Measurements from ENCODE around the gene UBR3. TPM values are rescaled to one million over a fixed set of nuclear protein-coding genes. Genes with fewer than 3 reads are reported as not detected.

Gene UBR3
- total and polyA plus RNA-seq, 2 experiments from 2014 or later, result 10.7 to 28.0 TPM

DNA sequence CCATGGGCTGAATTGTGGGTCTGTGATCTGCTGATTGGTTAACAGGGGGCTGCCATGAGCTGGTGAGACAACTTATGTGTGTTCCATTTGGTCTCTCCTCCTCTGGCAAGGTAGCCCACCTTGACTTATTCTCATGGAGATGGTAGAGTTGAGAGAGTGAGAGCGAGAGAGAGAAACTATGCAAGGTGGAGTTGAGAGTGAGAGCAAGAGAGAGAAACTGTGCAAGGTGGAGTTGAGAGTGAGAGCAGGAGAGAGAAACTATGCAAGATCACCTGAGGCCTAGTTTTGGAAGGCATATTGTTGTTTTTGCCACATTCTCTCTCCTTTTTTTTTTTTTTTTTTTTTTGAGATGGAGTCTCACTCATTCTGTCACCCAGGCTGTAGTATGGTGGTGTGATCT is 155.7 kb downstream of the UBR3 start:
- Mint-ChIP-seq H3K27me3 (ENCODE audit: insufficient read depth, low read depth, poor library complexity) (no peaks in the 10 kb centered on the region), H3K36me3 (ENCODE audit: low read depth) (peaks cover 1% of the 10 kb centered on the region; the same call in 2 of the 3 replicates), H3K4me1 (peaks cover 3% of the 10 kb centered on the region; the same call in 2 of the 3 replicates), H3K9me3 (no peaks in the 10 kb centered on the region), H3K4me3 (no peak overlapping the region), H3K27ac (no peak overlapping the region)
- Histone ChIP-seq H3K36me3 (ENCODE audit: insufficient read depth) (no peaks in the 10 kb centered on the region), H2AFZ (no peak overlapping the region), H3K79me2 (replicated peaks; ENCODE audit: insufficient read depth) (no peaks in the 10 kb centered on the region), H3K27me3 (ENCODE audit: insufficient read depth) (no peaks in the 10 kb centered on the region), H3K27ac (ENCODE audit: low read depth) (no peak overlapping the region), H3K4me1 (ENCODE audit: insufficient read depth) (no peaks in the 10 kb centered on the region), H3F3A (replicated peaks; ENCODE audit: low read depth) (no peaks in the 10 kb centered on the region), H3K4me3 (no peak overlapping the region), H3K4me2 (no peak overlapping the region), H4K20me1 (replicated peaks; ENCODE audit: insufficient read depth) (no peaks in the 10 kb centered on the region), H3K9me2 (ENCODE audit: insufficient read depth) (no peaks in the 10 kb centered on the region)
- no peak for TF ChIP-seq EZH2 (IDR thresholded peaks at IDR 0.05; ENCODE audit: low read depth, unreplicated experiment)
- no peak for TF ChIP-seq CREB1 (CRISPR knock-in tag; IDR thresholded peaks at IDR 0.05; ENCODE audit: low read depth)
- TF ChIP-seq POLR2AphosphoS5 (IDR thresholded peaks at IDR 0.05; ENCODE audit: low read depth), result no peak
- TF ChIP-seq, protein P1, sequence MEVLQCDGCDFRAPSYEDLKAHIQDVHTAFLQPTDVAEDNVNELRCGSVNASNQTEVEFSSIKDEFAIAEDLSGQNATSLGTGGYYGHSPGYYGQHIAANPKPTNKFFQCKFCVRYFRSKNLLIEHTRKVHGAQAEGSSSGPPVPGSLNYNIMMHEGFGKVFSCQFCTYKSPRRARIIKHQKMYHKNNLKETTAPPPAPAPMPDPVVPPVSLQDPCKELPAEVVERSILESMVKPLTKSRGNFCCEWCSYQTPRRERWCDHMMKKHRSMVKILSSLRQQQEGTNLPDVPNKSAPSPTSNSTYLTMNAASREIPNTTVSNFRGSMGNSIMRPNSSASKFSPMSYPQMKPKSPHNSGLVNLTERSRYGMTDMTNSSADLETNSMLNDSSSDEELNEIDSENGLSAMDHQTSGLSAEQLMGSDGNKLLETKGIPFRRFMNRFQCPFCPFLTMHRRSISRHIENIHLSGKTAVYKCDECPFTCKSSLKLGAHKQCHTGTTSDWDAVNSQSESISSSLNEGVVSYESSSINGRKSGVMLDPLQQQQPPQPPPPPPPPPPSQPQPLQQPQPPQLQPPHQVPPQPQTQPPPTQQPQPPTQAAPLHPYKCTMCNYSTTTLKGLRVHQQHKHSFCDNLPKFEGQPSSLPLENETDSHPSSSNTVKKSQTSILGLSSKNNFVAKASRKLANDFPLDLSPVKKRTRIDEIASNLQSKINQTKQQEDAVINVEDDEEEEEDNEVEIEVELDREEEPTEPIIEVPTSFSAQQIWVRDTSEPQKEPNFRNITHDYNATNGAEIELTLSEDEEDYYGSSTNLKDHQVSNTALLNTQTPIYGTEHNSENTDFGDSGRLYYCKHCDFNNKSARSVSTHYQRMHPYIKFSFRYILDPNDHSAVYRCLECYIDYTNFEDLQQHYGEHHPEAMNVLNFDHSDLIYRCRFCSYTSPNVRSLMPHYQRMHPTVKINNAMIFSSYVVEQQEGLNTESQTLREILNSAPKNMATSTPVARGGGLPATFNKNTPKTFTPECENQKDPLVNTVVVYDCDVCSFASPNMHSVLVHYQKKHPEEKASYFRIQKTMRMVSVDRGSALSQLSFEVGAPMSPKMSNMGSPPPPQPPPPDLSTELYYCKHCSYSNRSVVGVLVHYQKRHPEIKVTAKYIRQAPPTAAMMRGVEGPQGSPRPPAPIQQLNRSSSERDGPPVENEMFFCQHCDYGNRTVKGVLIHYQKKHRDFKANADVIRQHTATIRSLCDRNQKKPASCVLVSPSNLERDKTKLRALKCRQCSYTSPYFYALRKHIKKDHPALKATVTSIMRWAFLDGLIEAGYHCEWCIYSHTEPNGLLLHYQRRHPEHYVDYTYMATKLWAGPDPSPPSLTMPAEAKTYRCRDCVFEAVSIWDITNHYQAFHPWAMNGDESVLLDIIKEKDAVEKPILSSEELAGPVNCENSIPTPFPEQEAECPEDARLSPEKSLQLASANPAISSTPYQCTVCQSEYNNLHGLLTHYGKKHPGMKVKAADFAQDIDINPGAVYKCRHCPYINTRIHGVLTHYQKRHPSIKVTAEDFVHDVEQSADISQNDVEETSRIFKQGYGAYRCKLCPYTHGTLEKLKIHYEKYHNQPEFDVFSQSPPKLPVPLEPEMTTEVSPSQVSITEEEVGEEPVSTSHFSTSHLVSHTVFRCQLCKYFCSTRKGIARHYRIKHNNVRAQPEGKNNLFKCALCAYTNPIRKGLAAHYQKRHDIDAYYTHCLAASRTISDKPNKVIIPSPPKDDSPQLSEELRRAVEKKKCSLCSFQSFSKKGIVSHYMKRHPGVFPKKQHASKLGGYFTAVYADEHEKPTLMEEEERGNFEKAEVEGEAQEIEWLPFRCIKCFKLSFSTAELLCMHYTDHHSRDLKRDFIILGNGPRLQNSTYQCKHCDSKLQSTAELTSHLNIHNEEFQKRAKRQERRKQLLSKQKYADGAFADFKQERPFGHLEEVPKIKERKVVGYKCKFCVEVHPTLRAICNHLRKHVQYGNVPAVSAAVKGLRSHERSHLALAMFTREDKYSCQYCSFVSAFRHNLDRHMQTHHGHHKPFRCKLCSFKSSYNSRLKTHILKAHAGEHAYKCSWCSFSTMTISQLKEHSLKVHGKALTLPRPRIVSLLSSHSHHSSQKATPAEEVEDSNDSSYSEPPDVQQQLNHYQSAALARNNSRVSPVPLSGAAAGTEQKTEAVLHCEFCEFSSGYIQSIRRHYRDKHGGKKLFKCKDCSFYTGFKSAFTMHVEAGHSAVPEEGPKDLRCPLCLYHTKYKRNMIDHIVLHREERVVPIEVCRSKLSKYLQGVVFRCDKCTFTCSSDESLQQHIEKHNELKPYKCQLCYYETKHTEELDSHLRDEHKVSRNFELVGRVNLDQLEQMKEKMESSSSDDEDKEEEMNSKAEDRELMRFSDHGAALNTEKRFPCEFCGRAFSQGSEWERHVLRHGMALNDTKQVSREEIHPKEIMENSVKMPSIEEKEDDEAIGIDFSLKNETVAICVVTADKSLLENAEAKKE (CRISPR knock-in tag; IDR thresholded peaks at IDR 0.05), result no peak
- TF ChIP-seq ZNF114 (CRISPR knock-in tag; IDR thresholded peaks at IDR 0.05), result no peak
- no peak for TF ChIP-seq NANOG (IDR thresholded peaks at IDR 0.05; ENCODE audit: borderline replicate concordance)
- no peak for ATAC-seq
- DNase-seq (ENCODE audit: low spot score), result no peak

DNA sequence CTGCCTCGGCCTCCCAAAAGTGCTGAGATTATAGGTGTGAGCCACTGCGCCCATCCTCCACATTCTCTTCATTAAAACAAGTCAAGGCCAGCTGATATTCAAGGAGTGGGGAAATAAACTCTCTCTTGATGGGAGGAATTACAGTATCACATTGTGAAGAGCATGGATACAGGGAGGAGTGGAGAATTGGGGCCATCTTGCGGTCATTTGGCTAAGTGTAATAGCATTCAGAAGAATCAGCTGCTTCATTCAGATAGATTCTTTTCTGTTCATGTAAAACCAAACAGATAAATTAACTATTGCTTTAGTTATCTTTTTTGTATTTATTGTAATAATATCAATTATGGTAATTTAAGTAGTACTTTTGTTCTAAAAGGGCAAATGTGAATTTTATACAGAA is 156.3 kb downstream of the UBR3 start:
- Histone ChIP-seq H3K27me3 (ENCODE audit: insufficient read depth) (no peaks in the 10 kb centered on the region), H3K79me2 (replicated peaks; ENCODE audit: insufficient read depth) (no peaks in the 10 kb centered on the region), H3F3A (replicated peaks; ENCODE audit: low read depth) (no peaks in the 10 kb centered on the region), H4K20me1 (replicated peaks; ENCODE audit: insufficient read depth) (no peaks in the 10 kb centered on the region), H3K4me1 (ENCODE audit: insufficient read depth) (no peaks in the 10 kb centered on the region), H3K4me3 (no peak overlapping the region), H3K27ac (ENCODE audit: low read depth) (no peak overlapping the region), H3K36me3 (ENCODE audit: insufficient read depth) (no peaks in the 10 kb centered on the region), H2AFZ (no peak overlapping the region), H3K4me2 (no peak overlapping the region), H3K9me2 (ENCODE audit: insufficient read depth) (no peaks in the 10 kb centered on the region)
- Mint-ChIP-seq H3K27me3 (ENCODE audit: insufficient read depth, low read depth, poor library complexity) (no peaks in the 10 kb centered on the region), H3K27ac (no peak overlapping the region), H3K4me1 (peaks cover 3% of the 10 kb centered on the region; the same call in 2 of the 3 replicates), H3K9me3 (no peaks in the 10 kb centered on the region), H3K4me3 (no peak overlapping the region), H3K36me3 (ENCODE audit: low read depth) (no peaks in the 10 kb centered on the region)
- peak; percentile 63 for DNase-seq (ENCODE audit: low spot score)
- ATAC-seq, result peak; percentile 81
- TF ChIP-seq JUNB (IDR thresholded peaks at IDR 0.05; ENCODE audit: unreplicated experiment), result no peak
- TF ChIP-seq, protein P2, sequence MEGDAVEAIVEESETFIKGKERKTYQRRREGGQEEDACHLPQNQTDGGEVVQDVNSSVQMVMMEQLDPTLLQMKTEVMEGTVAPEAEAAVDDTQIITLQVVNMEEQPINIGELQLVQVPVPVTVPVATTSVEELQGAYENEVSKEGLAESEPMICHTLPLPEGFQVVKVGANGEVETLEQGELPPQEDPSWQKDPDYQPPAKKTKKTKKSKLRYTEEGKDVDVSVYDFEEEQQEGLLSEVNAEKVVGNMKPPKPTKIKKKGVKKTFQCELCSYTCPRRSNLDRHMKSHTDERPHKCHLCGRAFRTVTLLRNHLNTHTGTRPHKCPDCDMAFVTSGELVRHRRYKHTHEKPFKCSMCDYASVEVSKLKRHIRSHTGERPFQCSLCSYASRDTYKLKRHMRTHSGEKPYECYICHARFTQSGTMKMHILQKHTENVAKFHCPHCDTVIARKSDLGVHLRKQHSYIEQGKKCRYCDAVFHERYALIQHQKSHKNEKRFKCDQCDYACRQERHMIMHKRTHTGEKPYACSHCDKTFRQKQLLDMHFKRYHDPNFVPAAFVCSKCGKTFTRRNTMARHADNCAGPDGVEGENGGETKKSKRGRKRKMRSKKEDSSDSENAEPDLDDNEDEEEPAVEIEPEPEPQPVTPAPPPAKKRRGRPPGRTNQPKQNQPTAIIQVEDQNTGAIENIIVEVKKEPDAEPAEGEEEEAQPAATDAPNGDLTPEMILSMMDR (conservative IDR thresholded peaks at IDR 0.05; ENCODE audit: low read depth in 2 of 2), result peak; percentile 59 to 69

Measured in GM23338 (cell line).